EL (cell line): Measurements from ENCODE around the gene ZFYVE1.
A peak's percentile ranks its signal among the peaks of the same experiment; 100 is the strongest.
"Not testable (repeated sequence)": the region's sequence is repeated elsewhere in the genome, so short reads cannot be mapped to it uniquely, and the experiment has no call there.

Experiments used
- DNase-seq: peaks from one replicate; pipeline ENCODE4 v3.0.0-alpha.2; 2016

Gene ZFYVE1

GRCh38 chr14:72956741-72957140 is 70.2 kb downstream of the ZFYVE1 start:
- DNase-seq: not testable (repeated sequence)

DNA sequence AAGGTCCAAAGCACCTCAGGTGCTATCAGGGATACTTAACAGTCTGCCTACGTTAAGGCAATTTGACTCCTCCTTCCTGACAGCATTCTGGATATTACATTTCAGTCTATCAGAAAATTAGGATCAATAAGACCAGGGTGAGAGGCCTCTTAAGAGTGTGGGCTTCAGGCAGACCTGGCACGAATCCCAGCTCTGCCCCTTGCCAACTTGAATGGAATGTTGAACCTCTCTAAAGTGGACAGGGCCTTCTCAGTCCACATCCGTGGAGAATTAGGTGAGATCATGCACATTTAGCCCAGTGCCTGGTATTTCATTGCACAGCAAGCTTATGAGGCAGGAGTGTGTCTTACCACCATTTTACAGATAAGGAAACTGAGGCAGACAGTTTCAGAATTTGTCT is 74.7 kb downstream of the ZFYVE1 start:
- DNase-seq: no peak

DNA sequence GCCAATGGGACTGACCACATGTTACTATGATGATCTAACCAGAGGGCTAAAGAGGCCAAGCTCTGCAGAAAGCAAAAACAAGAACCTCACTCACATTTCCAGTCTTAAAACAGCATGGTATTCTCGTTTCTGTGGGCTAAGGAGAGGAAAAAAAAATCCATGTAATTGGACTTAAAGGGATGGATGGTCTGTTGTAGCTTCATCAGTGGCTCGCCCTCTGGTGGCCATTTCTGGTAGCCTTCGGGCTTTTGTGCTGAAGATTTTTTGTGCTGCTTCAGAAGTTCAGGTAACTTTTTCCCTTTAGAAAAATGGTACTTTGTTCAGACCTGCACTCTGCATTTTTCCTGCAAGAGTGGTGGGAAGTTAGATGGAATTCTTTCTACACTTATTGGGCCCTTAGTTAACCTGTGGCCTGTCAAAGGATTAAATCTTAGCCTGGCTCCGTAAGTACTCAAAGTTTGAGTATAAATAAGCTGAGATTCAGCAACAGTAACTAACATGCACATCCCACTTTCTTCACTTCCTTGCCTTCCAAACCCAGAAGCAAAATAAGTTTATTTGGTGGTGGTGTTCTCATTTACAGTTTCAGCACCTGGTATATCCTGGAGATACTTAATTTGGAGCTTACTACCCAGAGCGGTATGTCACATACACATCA is 78.3 kb downstream of the ZFYVE1 start:
- DNase-seq: peak; percentile 67

DNA sequence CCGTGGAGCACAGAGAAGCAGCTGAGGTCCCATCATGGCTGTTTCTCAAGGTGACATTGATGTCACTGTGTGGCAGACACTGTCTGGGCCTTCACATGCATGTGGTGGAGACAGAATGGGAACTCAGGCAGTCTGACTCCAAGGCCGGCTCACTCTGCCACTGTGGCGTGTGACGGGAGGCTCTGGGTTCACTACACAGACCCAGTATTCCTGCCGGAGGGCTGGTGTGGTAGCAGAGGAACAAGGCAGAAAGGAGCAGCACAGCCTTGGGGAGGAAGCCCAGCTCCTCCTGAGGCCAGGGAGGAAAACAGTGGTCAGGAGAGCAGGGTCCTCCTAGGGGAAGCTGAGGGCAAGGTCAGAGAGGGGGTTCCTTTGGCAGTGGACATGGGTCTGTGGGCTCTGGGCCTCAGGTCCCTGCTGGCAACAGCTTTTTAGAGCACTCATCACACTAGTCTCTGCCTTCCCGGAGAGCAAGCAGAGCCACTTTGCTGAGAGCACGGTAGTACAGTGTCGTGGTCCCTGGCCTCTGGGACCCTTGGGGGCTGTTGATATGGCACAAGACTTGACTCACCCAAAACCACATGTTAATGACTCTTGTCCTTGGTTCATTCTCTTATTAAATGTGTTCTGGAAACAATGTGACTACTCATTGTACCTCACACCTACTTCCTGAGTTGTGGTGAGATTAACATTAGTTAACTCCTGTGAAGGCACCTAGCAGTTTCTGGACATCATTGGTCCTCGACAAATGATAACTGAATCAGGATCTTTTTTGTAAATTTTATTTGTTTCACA is 79.3 kb downstream of the ZFYVE1 start:
- no peak for DNase-seq

DNA sequence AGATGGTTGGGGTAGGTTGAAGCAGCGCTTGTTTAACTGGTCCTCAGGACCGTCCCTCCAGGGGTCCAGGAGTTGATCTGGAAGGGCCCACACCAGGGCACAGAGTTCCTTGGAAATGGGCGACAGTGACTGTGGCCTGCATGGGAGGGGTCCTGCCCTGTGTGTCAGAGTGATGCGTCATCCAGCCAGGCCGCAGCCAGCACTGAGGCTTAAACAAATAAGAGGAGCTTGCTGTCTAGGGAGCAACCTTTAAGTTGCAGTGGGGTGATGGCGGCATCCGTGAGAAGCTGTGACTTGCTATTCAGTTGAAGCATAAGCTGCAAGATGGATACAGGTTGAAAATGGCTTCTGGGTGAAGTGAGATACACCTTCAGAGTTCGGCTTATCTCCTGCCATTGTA is 80.4 kb downstream of the ZFYVE1 start:
- DNase-seq: peak; percentile 63

- no peak for DNase-seq
Measured at GRCh38 chr14:72945356-72946027, 81.4 kb downstream of the ZFYVE1 start.

- DNase-seq: no peak
Measured at GRCh38 chr14:72943876-72944430, 83.0 kb downstream of the ZFYVE1 start.

- DNase-seq: no peak
Measured at GRCh38 chr14:72942934-72943333, 84.0 kb downstream of the ZFYVE1 start.

DNA sequence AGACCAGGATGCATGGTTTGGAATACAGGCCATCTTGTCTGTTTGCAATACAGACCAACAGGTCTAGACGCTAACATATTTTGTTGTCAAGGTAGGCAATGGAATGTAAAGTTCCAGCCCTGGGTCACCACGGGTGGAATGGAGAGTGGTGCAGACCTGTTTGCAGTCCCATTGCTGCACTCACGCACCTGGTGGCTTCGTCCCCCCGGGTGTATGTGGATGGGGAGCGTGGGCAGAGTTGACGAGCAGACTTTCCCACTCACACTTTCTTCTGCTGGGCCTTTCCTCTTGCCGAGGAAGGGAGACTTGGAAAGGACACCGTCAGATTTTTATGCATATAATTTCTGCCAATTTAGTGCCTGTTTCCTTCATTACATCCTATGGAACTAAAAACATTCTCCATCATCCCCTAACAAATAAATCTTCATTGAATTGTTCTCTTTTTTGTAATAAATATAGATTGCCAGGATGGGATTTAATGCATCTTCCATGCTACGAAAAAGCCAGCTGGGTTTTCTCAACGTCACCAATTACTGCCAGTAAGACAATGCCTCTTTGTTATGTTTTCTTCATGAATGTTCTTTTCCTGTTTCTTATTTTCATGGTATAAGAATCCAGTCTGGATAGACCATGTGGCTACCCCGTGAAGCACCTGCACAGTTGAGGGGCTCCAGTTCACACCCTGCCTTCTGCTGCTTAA is 85.5 kb downstream of the ZFYVE1 start:
- DNase-seq: no peak

DNA sequence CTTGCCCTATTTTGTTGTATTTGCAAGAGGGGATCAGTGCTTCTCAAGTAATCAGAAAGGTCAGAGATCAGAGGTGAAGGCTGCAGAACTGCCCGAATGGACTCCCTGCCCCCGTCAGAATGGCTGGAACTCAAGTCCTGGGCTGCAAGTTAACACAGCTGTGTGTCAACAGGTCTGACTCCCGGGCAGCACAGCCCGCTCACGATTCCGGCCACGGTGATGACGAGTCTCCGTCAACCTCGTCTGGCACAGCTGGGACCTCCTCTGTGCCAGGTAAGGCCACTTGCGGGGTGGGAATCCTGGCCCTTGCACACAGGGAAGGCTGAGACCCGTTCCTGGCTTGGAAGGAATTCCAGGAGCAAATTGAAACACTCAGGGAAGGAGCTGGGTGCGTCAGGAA is 87.3 kb downstream of the ZFYVE1 start:
- DNase-seq: no peak

DNA sequence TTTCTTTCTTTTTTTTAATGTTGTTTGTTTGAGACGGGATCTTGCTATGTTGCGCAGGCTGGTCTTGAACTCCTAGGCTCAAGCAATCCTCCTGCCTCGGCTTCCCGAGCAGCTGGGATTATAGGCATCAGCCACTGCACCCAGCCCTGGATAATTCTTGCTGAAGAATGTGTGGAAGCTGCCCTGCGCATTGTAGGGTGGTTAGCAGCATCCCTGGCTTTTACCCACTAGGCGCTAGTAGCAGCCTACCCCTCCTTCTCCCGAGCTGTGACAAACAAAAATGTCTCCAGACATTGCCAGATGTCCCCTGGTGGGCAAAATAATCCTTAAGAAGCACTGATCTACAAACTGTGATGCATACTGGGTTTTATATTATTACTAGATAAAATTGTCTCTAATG is 94.0 kb downstream of the ZFYVE1 start:
- DNase-seq: no peak

GRCh38 chr14:72929316-72930080 is 97.4 kb downstream of the ZFYVE1 start:
- no peak for DNase-seq

GRCh38 chr14:72928872-72929271 is 98.0 kb downstream of the ZFYVE1 start:
- DNase-seq: no peak

- peak; percentile 99 for DNase-seq
Measured at GRCh38 chr14:72926292-72927028, 100.4 kb downstream of the ZFYVE1 start, which contains the start of gene DCAF4. Gene DCAF4, plus strand, starts transcription at chr14:72926464. Its CDS starts 11,515 bp downstream, at chr14:72937979.

GRCh38 chr14:72925815-72926291 is 101.1 kb downstream of the ZFYVE1 start:
- DNase-seq: no peak

DNA sequence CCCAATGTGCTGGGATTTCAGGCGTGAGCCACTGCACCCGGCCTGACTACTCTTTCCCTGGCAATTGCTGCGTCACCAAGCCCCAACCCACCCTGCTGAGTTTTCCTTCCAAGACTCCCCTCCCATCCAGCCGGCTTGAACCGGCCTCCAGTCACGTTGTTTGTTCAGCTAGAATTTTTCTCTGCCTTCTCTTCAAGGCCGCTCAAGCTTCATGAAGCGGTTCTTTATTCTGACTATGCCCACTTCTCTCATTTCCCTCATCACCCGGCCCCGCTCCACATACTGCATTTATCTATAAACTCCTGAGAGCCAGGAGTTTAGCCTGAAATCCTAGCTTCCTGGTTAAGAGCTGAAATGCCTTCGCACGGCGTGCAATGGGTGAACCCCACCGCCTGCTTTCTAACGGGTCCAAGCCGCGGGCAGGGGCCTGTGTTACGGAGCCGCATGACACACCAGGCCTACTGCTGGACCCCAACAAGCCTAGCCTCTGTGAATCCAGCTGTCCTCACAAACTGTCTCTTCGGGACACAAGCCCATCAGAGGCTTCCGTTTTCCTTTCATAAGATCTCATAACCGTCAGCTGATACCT is 101.6 kb downstream of the ZFYVE1 start:
- DNase-seq: no peak

- no peak for DNase-seq
Measured at GRCh38 chr14:72924337-72924736, 102.6 kb downstream of the ZFYVE1 start.

- DNase-seq: no peak
Measured at GRCh38 chr14:72921396-72921795, 105.5 kb downstream of the ZFYVE1 start.

DNA sequence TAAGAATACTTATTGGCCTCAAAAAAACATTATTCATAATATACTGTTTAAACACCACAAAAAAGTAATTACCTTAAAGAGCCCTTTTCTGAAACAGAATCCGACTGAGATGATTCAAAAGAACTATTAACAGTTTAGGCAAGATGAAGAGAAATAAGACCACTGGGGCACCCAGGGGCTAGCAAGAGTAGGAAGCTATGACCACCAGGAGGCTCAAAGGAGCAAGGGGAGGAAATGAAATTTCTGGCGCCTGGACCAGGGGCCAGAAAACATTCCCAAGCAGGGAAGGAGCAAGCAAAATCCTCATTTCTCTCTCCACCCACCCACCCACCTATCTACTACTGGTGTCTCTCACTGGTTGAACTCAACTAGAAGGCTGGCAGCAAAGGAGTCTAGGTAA is 106.9 kb downstream of the ZFYVE1 start:
- no peak for DNase-seq
